ENCODE measurements around the gene BUD31.

DNA sequence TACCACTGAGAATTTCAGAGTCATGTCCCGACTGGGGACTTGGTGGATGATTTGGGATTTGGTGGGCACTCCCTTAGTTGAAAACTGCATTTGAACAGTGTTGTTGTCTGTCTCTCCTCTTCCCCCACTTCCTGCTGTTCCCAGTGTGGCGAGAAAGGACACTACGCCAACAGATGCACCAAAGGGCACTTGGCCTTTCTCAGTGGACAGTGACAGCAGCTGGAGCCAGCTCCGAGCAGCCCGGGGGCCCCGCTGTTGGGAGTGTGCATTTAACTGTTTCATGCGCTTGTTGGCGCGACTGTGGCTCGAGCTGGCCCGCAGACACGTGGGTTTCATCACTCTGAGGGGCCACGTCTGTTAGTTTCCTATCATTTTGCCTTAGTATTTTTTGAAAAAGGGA lies 47.5 kb downstream of the BUD31 start:
- TF ChIP-seq, protein P1, sequence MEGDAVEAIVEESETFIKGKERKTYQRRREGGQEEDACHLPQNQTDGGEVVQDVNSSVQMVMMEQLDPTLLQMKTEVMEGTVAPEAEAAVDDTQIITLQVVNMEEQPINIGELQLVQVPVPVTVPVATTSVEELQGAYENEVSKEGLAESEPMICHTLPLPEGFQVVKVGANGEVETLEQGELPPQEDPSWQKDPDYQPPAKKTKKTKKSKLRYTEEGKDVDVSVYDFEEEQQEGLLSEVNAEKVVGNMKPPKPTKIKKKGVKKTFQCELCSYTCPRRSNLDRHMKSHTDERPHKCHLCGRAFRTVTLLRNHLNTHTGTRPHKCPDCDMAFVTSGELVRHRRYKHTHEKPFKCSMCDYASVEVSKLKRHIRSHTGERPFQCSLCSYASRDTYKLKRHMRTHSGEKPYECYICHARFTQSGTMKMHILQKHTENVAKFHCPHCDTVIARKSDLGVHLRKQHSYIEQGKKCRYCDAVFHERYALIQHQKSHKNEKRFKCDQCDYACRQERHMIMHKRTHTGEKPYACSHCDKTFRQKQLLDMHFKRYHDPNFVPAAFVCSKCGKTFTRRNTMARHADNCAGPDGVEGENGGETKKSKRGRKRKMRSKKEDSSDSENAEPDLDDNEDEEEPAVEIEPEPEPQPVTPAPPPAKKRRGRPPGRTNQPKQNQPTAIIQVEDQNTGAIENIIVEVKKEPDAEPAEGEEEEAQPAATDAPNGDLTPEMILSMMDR (IDR thresholded peaks at IDR 0.05 in 4 of 5, conservative IDR thresholded peaks at IDR 0.05 in 1 of 5), result no peak
- TF ChIP-seq POLR2A (IDR thresholded peaks at IDR 0.05), result no peak
